ENCODE data around the gene DUSP11. TPM values are rescaled to one million over a fixed set of nuclear protein-coding genes. Genes with fewer than 3 reads are reported as not detected.

DUSP11 gene
- total and polyA plus RNA-seq, 2 of the 13 experiments (the other 11 are each of a cell fraction or from before 2014, with no cell fraction given), result 30.5 to 36.2 TPM

DNA sequence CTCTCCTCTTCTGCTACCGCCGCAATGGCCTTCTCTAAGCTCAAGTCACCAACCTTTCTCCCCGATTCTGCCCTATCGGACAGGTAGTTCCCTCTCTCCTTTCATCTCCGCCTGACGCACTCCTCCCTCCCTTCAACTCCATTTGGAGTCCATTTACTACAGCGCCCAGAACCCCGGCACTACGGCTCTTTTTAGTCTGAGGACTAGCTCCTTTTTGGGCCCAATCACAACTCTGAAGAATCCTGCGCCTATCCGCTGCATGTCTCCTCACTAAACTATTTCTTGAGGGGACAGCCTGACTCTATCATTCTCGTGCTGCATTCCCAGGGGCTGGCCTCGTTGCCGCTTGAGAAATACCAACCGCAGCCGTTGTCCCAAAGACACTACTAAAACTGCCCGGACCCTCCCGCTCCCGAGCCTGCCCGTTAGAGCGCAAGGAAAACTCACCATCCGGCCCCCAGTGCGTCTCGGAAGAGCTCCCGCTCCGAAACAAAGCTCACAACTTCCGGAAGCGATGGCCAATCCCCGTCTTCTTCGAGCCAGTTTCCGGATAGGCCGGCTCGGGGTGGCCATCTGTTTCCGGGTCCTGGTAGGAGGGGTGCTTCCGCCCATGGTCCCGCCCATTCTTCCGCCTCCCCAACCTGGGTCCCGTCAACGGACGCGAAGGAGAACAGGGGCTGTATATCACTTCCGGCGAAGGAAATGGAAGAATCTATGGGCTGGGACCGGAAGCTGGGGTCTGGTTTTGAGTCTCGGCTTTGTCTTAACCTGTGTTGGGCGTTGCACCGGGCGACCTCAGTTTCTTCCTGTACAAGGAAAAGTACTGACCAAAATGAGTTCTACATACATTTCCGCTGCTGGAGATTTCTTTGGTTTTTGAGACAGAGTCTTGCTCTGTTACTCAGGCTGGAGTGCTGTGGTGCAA, 42.8 kb downstream of the DUSP11 start, which contains the start of gene TPRKB (continued):
- peak; percentile 94 for TF ChIP-seq MAZ (IDR thresholded peaks at IDR 0.05; ENCODE audit: borderline replicate concordance, low read depth, low read length)
- peak; percentile 91 for TF ChIP-seq MAZ (CRISPR knock-in tag; IDR thresholded peaks at IDR 0.05; ENCODE audit: low read depth)
- TF ChIP-seq, protein P1, sequence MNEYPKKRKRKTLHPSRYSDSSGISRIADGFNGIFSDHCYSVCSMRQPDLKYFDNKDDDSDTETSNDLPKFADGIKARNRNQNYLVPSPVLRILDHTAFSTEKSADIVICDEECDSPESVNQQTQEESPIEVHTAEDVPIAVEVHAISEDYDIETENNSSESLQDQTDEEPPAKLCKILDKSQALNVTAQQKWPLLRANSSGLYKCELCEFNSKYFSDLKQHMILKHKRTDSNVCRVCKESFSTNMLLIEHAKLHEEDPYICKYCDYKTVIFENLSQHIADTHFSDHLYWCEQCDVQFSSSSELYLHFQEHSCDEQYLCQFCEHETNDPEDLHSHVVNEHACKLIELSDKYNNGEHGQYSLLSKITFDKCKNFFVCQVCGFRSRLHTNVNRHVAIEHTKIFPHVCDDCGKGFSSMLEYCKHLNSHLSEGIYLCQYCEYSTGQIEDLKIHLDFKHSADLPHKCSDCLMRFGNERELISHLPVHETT (CRISPR knock-in tag; conservative IDR thresholded peaks at IDR 0.05), result peak; percentile 83; the same call in 1 of the 2 replicates
- peak; percentile 67 for TF ChIP-seq CREB1 (IDR thresholded peaks at IDR 0.05)
- TF ChIP-seq CREB1 (CRISPR knock-in tag; IDR thresholded peaks at IDR 0.05), result peak; percentile 92
- TF ChIP-seq ZNF510 (CRISPR knock-in tag; IDR thresholded peaks at IDR 0.05; ENCODE audit: low read depth), result peak; percentile 92; the same call in 1 of the 2 replicates
- peak; percentile 69 for TF ChIP-seq FOXA3 (CRISPR knock-in tag; IDR thresholded peaks at IDR 0.05)
- peak; percentile 93 for TF ChIP-seq ZNF441 (CRISPR knock-in tag; IDR thresholded peaks at IDR 0.05; ENCODE audit: borderline replicate concordance)
- peak; percentile 83; the same call in 1 of the 2 replicates for TF ChIP-seq PAWR (CRISPR knock-in tag; IDR thresholded peaks at IDR 0.05; ENCODE audit: borderline replicate concordance)
- TF ChIP-seq KDM5A (IDR thresholded peaks at IDR 0.05; ENCODE audit: borderline replicate concordance, low read length), result peak; percentile 93
- TF ChIP-seq, protein P2, sequence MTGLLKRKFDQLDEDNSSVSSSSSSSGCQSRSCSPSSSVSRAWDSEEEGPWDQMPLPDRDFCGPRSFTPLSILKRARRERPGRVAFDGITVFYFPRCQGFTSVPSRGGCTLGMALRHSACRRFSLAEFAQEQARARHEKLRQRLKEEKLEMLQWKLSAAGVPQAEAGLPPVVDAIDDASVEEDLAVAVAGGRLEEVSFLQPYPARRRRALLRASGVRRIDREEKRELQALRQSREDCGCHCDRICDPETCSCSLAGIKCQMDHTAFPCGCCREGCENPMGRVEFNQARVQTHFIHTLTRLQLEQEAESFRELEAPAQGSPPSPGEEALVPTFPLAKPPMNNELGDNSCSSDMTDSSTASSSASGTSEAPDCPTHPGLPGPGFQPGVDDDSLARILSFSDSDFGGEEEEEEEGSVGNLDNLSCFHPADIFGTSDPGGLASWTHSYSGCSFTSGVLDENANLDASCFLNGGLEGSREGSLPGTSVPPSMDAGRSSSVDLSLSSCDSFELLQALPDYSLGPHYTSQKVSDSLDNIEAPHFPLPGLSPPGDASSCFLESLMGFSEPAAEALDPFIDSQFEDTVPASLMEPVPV (CRISPR knock-in tag; IDR thresholded peaks at IDR 0.05), result peak; percentile 60
- no peak for TF ChIP-seq ZNF460 (CRISPR knock-in tag; IDR thresholded peaks at IDR 0.05; ENCODE audit: borderline replicate concordance)
- TF ChIP-seq KLF15 (CRISPR knock-in tag; IDR thresholded peaks at IDR 0.05; ENCODE audit: borderline replicate concordance), result no peak; the same call in 1 of the 2 replicates
- TF ChIP-seq HIVEP1 (CRISPR knock-in tag; IDR thresholded peaks at IDR 0.05), result 0 out of 2 replicates have a peak, but pooled peaks have one; percentile 44
- TF ChIP-seq MAFG (CRISPR knock-in tag; IDR thresholded peaks at IDR 0.05), result no peak
- peak; percentile 59; the same call in 1 of the 2 replicates for TF ChIP-seq ZNF652 (CRISPR knock-in tag; IDR thresholded peaks at IDR 0.05; ENCODE audit: borderline replicate concordance, low read depth)
- TF ChIP-seq ZNF674 (CRISPR knock-in tag; IDR thresholded peaks at IDR 0.05; ENCODE audit: low read depth), result 0 out of 2 replicates have a peak, but pooled peaks have one; percentile 18
- peak; percentile 43; the same call in 1 of the 2 replicates for TF ChIP-seq ZSCAN21 (CRISPR knock-in tag; IDR thresholded peaks at IDR 0.05; ENCODE audit: borderline replicate concordance)
- TF ChIP-seq PCBP2 (optimal IDR thresholded peaks at IDR 0.05; ENCODE audit: low read depth, low read length, poor library complexity, severe bottlenecking), result no peak
- TF ChIP-seq, protein P3, sequence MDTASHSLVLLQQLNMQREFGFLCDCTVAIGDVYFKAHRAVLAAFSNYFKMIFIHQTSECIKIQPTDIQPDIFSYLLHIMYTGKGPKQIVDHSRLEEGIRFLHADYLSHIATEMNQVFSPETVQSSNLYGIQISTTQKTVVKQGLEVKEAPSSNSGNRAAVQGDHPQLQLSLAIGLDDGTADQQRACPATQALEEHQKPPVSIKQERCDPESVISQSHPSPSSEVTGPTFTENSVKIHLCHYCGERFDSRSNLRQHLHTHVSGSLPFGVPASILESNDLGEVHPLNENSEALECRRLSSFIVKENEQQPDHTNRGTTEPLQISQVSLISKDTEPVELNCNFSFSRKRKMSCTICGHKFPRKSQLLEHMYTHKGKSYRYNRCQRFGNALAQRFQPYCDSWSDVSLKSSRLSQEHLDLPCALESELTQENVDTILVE (CRISPR knock-in tag; IDR thresholded peaks at IDR 0.05), result peak; percentile 43; the same call in 1 of the 2 replicates
- TF ChIP-seq, protein P4, sequence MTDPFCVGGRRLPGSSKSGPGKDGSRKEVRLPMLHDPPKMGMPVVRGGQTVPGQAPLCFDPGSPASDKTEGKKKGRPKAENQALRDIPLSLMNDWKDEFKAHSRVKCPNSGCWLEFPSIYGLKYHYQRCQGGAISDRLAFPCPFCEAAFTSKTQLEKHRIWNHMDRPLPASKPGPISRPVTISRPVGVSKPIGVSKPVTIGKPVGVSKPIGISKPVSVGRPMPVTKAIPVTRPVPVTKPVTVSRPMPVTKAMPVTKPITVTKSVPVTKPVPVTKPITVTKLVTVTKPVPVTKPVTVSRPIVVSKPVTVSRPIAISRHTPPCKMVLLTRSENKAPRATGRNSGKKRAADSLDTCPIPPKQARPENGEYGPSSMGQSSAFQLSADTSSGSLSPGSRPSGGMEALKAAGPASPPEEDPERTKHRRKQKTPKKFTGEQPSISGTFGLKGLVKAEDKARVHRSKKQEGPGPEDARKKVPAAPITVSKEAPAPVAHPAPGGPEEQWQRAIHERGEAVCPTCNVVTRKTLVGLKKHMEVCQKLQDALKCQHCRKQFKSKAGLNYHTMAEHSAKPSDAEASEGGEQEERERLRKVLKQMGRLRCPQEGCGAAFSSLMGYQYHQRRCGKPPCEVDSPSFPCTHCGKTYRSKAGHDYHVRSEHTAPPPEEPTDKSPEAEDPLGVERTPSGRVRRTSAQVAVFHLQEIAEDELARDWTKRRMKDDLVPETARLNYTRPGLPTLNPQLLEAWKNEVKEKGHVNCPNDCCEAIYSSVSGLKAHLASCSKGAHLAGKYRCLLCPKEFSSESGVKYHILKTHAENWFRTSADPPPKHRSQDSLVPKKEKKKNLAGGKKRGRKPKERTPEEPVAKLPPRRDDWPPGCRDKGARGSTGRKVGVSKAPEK (CRISPR knock-in tag; IDR thresholded peaks at IDR 0.05; ENCODE audit: borderline replicate concordance), result no peak
- no peak for TF ChIP-seq ZSCAN12 (CRISPR knock-in tag; IDR thresholded peaks at IDR 0.05)
